ENCODE measurements around the gene RNASET2.
"Not testable (repeated sequence)": the region's sequence is repeated elsewhere in the genome, so short reads cannot be mapped to it uniquely, and the experiment has no call there.

RNASET2 gene

DNA sequence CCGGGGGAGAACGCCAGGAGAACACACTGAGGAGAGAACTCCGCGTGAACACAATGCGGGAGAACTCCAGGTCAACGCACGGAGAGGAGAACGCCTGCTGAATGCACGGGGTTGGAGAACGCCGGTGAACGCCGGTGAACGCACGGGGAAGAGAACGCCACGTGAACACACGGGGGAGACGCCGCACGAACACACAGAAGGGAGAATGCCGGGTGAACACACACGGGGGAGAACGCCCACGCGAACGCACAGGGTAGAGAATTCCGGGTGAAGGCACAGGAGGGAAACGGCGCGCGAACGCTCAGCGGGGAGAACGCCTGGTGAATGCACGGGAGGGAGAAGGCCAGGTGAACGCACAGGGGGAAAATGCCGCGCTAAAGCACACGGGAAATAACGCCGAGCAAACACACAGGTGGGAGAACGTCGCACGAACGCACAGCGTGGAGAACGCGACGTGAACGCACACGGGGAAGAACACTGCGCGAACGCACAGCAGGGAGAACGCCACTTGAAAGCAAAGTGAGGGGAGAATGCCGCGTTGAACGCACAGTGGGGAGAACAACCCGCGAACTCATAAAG is 56.1 kb downstream of the RNASET2 start:
- DNase-seq, result no peak

DNA sequence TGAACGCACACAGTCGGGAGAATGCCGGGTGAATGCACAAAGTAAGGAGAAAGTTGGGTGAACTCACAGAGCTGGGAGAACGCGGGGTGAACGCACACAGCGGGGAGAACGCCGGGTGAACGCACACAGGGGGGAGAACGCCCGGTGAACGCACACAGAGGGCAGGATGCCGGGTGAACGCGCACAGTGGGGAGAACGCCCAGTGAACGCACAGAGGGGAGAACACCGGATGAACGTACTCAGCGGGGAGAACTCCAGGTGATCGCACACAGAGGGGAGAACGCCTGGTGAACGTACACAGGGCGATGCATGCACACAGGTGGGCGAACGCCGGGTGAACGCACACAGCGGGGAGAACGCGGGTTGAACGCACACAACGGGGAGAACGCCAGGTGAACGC is 57.4 kb downstream of the RNASET2 start:
- no peak for DNase-seq

DNA sequence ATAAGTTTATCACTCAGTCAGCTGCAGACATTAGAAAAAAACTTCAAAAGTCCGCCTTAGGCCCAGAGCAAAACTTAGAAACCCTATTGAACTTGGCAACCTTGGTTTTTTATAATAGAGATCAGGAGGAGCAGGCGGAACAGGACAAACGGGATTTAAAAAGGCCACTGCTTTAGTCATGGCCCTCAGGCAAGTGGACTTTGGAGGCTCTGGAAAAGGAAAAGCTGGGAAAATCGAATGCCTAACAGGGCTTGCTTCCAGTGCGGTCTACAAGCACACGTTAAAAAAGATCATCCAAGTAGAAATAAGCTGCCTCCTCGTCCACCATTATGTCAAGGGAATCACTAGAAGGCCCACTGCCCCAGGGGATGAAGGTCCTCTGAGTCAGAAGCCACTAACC is 61.7 kb downstream of the RNASET2 start:
- DNase-seq, result not testable (repeated sequence)

DNA sequence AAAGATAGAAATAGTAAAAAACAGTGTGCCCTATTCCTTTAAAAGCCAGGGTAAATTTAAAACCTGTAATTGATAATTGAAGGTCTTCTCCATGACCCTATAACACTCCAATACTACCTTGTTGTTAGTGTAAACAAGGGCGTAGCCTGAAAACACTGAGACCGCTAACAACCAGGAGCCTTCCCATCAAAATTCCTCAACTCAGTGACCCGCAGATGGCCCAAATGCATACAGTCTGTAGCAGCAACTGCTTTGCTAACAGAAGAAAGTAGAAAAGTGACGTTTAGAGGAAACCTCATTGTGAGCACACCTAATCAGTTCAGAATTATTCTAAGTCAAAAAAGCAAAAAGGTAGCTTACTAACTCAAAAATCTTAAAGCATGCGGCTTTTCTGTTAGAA is 63.9 kb downstream of the RNASET2 start:
- DNase-seq, result not testable (repeated sequence)

DNA sequence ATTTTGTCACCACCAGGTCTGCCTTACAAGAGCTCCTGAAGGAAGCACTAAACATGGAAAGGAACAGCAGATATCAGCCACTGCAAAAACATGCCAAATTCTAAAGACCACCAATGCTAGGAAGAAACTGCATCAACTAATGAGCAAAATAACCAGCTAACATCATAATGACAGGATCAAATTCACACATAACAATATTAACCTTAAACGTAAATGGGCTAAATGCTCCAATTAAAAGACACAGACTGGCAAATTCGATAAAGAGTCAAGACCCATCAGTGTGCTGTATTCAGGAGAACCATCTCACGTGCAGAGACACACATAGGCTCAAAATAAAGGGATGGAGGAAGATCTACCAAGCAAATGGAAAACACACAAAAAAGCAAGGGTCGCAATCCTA is 69.6 kb downstream of the RNASET2 start:
- DNase-seq, result not testable (repeated sequence)

DNA sequence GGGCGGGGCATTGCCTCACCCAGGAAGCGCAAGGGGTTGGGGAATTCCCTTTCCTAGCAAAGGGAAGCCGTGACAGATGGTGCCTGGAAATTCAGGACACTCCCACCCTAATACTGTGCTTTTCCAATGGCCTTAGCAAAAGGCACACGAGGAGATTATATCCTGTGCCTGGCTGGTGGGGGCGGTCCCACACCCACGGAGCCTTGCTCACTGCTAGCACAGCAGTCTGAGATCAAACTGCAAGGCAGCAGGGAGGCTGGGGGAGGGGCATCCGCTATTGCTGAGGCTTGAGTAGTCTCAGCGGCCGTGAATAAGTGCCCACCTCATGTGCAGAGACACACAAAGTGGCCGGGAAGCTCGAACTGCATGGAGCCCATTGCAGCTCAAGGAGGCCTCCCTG is 71.4 kb downstream of the RNASET2 start:
- not testable (repeated sequence) for DNase-seq

DNA sequence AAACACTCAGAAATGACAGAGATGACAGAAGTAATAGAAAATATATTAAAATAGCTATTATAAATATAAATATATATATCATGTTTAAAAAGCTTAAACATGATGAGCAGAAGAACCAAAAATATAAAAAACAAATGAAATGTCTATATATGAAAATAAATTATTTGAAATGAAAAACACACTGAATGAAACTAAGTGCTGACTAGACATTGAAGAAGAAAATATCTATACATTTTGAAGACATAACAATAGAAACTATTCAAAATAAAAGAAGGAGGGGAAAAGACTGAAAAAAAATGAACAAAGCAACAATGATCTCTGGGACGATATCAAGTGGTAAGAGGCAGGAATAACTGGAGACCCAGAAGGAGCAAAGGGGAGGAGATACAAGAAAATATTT is 76.8 kb downstream of the RNASET2 start:
- DNase-seq, result no peak
